MM.1S (cell line): ENCODE data around the gene BBS1.

Source experiments
- DNase-seq: peaks from one replicate; pipeline ENCODE4 v3.0.0-alpha.2; 2015
- H2AFZ ChIP-seq: fragments of 300-600 bp; sonication (generic); 2 replicates; pipeline ENCODE4 v1.6.0; 2016; ENCODE audit warnings: antibody characterized with exemption, low read length
- H3F3A ChIP-seq: fragments of 300-600 bp; sonication (generic); 2 replicates; pipeline ENCODE4 v1.6.1; 2016; ENCODE audit warnings: mild to moderate bottlenecking, antibody characterized with exemption, low read length, moderate library complexity, mixed read lengths; ENCODE audit not compliant: insufficient read depth
- H3K27ac ChIP-seq: fragments of 300-600 bp; sonication (generic); 2 replicates; pipeline ENCODE4 v1.5.1; 2016; ENCODE audit warnings: mild to moderate bottlenecking, low read length
- H3K27me3 ChIP-seq: fragments of 300-600 bp; sonication (generic); replicated peaks from 2 replicates; pipeline ENCODE4 v1.6.0; 2016; ENCODE audit warnings: low read length; ENCODE audit not compliant: insufficient read depth
- H3K36me3 ChIP-seq: fragments of 300-600 bp; sonication (generic); replicated peaks from 2 replicates; pipeline ENCODE4 v1.6.1; 2016; ENCODE audit warnings: mild to moderate bottlenecking, low read length, mixed read lengths; ENCODE audit not compliant: insufficient read depth
- H3K4me1 ChIP-seq: fragments of 300-600 bp; sonication (generic); 2 replicates; pipeline ENCODE4 v1.6.1; 2016; ENCODE audit warnings: low read length, mixed read lengths
- H3K4me2 ChIP-seq: fragments of 300-600 bp; sonication (generic); 2 replicates; pipeline ENCODE4 v1.6.0; 2016; ENCODE audit warnings: low read depth, low read length
- H3K4me3 ChIP-seq: fragments of 300-600 bp; sonication (generic); 2 replicates; pipeline ENCODE4 v1.5.1; 2016; ENCODE audit warnings: low read length, mixed read lengths
- H3K79me2 ChIP-seq: fragments of 300-600 bp; sonication (generic); 2 replicates; pipeline ENCODE4 v1.6.1; 2016; ENCODE audit warnings: mixed run types, low read length, mixed read lengths
- H3K9ac ChIP-seq: fragments of 300-600 bp; sonication (generic); 2 replicates; pipeline ENCODE4 v1.6.1; 2016; ENCODE audit warnings: low read length, mixed read lengths
- H3K9me2 ChIP-seq: fragments of 300-600 bp; sonication (generic); replicated peaks from 2 replicates; pipeline ENCODE4 v1.6.1; 2016; ENCODE audit warnings: mild to moderate bottlenecking, low read length, mixed read lengths; ENCODE audit not compliant: insufficient read depth
- H3K9me3 ChIP-seq: fragments of 300-600 bp; sonication (generic); replicated peaks from 2 replicates; pipeline ENCODE4 v1.6.1; 2016; ENCODE audit warnings: mild to moderate bottlenecking, low read length, mixed read lengths; ENCODE audit not compliant: insufficient read depth
- H4K20me1 ChIP-seq: fragments of 300-600 bp; sonication (generic); 2 replicates; pipeline ENCODE4 v1.6.1; 2016; ENCODE audit warnings: mild to moderate bottlenecking, low read length, moderate library complexity, mixed read lengths; ENCODE audit not compliant: insufficient read depth
- EZH2 ChIP-seq: fragments of 300-600 bp; sonication (generic); optimal IDR thresholded peaks from 2 replicates; pipeline ENCODE3; 2017; ENCODE audit warnings: low read depth, mild to moderate bottlenecking, antibody characterized with exemption, low read length, mixed read lengths
- EZH2phosphoT487 ChIP-seq: fragments of 300-600 bp; sonication (generic); IDR thresholded peaks from 2 replicates; pipeline ENCODE4 v1.6.1; 2018; ENCODE audit warnings: antibody characterized with exemption, low read length
- TF ChIP-seq, protein P1 (sequence below): fragments of 300-600 bp; sonication (generic); IDR thresholded peaks from 2 replicates; pipeline ENCODE4 v1.5.1; 2016; ENCODE audit warnings: antibody characterized with exemption, low read length, mixed read lengths

Gene BBS1

DNA sequence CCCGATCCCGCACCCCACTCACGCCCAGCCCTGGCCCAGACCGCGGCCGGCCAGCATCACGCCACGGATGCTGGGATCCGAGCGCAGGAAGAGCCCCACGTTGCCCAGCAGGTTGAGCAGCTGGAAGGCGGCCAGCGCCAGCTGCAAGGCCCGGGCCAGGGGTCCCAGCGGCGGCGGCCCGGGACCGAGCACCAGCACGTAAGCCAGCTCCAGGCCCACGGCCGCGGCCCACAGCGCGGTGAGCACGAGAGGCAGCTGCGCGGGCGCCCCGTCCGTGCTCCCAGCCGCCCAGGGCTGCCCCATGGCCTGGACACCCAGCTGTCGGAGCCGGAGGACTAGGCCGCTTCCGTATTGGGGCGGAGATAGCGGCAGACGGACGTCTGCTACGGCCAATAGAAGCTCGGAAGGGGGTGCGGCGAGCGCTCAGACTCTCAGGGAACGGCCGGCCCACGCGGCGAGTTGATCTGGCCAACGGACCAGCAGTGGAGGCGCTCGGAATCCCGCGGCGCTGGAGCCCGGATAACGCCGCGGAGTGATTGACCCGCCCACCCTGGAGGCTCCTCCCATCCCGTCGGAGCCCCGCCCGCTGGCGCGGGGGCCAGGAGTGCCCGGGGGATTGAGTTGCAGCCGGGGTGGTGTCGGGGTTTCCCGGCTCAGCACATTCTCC lies 35.4 kb downstream of the BBS1 start, which contains the start of gene ZDHHC24:
Gene ZDHHC24, minus strand, starts transcription at position 348 of the 667 bp plus-strand sequence. Its CDS starts 45 bp downstream, at position 303.
- Histone ChIP-seq H2AFZ (peak within 1 kb of the TSS; percentile 98), H3K4me3 (peak within 1 kb of the TSS; percentile 98), H3K4me1 (peaks cover 7% of the 10 kb centered on the region; the same call in 1 of the 2 replicates), H3K9me3 (no peaks in the 10 kb centered on the region), H3K4me2 (peak within 1 kb of the TSS; percentile 94), H3K27ac (no peak within 1 kb of the TSS; the same call in 1 of the 2 replicates), H3K79me2 (peaks cover 5% of the 10 kb centered on the region; the same call in 1 of the 2 replicates), H3K27me3 (peaks cover 42% of the 10 kb centered on the region), H3K9me2 (no peaks in the 10 kb centered on the region), H3K9ac (peak within 1 kb of the TSS; percentile 91), H3F3A (peaks cover 3% of the 10 kb centered on the region; the same call in 1 of the 2 replicates), H3K36me3 (no peaks in the 10 kb centered on the region), H4K20me1 (no peaks in the 10 kb centered on the region)
- no peak for TF ChIP-seq EZH2
- TF ChIP-seq, protein P1, sequence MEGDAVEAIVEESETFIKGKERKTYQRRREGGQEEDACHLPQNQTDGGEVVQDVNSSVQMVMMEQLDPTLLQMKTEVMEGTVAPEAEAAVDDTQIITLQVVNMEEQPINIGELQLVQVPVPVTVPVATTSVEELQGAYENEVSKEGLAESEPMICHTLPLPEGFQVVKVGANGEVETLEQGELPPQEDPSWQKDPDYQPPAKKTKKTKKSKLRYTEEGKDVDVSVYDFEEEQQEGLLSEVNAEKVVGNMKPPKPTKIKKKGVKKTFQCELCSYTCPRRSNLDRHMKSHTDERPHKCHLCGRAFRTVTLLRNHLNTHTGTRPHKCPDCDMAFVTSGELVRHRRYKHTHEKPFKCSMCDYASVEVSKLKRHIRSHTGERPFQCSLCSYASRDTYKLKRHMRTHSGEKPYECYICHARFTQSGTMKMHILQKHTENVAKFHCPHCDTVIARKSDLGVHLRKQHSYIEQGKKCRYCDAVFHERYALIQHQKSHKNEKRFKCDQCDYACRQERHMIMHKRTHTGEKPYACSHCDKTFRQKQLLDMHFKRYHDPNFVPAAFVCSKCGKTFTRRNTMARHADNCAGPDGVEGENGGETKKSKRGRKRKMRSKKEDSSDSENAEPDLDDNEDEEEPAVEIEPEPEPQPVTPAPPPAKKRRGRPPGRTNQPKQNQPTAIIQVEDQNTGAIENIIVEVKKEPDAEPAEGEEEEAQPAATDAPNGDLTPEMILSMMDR: no peak
- TF ChIP-seq EZH2phosphoT487: no peak
- peak; percentile 95 for DNase-seq

DNA sequence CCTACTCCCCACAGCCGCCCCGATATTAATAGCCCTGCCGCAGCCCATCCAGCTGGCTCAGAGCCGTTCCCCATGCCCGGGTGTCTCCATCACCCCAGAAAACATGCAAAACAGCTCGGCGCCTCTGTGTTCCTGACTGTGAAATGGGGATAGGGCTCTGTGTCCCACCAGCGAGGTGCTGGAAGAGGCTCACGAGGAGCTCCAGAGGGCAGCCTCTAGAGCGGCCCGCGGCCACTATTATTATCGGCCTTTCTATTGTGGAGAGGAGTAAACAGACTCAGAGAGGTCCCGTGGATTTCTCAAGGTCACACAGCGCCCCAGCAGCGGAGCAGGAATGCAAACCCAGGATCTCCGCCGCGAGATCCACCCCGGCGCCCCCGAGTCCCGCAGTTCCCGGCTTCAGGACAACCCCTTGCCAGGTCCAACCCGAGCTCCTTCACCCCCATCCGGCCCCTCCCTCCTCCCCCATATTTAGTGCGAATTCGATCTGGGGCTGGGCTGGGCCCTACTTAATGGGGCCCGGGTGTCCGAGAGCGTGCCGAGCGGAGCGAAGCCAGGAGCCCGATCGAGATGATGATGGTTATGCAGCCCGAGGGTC lies 36.0 kb downstream of the BBS1 start, which contains the start of gene ACTN3:
Gene ACTN3, plus strand, starts transcription at position 536 of the 598 bp plus-strand sequence. Its CDS starts 35 bp downstream, at position 571.
- no peaks in the 10 kb centered on the region for H3K9me3 ChIP-seq
- no peaks in the 10 kb centered on the region for H4K20me1 ChIP-seq
- H3K4me1 ChIP-seq: peaks cover 7% of the 10 kb centered on the region; the same call in 1 of the 2 replicates
- H3K9me2 ChIP-seq: no peaks in the 10 kb centered on the region
- peak within 1 kb of the TSS; percentile 98 for H3K4me3 ChIP-seq
- TF ChIP-seq EZH2 (no peak), EZH2phosphoT487 (no peak)
- TF ChIP-seq, protein P1: no peak
- H2AFZ ChIP-seq: peak within 1 kb of the TSS; percentile 98
- H3K36me3 ChIP-seq: no peaks in the 10 kb centered on the region
- H3K79me2 ChIP-seq: peaks cover 5% of the 10 kb centered on the region; the same call in 1 of the 2 replicates
- no peak for DNase-seq
- H3K27ac ChIP-seq: no peak within 1 kb of the TSS; the same call in 1 of the 2 replicates
- peaks cover 43% of the 10 kb centered on the region for H3K27me3 ChIP-seq
- H3F3A ChIP-seq: peaks cover 3% of the 10 kb centered on the region; the same call in 1 of the 2 replicates
- H3K4me2 ChIP-seq: peak within 1 kb of the TSS; percentile 94
- peak within 1 kb of the TSS; percentile 91 for H3K9ac ChIP-seq

DNA sequence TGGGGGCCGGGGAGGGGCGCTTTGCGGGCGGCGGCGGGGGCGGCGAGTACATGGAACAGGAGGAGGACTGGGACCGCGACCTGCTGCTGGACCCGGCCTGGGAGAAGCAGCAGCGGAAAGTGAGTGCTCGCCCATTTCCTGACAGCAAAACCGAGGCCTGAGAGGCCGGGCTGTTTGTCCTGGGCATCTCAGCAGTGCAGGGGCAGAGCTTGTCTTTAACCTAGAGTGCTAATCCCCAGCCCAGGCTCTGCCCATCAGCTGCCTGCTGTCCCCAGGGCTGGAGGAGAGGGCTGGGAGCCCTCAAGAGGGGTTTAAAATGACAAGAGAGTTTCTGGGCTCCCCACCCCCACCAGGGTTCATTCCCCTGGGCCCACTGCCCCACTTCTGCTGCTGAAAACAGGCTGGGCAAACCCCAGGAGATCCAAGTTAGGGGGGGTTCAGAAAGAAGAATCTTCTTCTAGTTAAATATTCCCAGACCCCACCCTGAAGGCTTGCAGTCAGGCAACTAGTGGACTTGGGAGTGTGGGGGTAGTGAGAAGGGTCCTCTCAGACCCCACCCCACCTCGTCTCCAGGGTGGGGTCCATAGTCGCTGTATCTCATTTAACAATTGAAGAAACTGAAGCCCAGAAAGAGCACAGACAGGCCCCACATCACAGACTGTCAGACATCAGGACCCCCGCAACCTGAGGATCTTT lies 36.7 kb downstream of the BBS1 start:
- Histone ChIP-seq H3K27me3 (peaks cover 49% of the 10 kb centered on the region), H4K20me1 (no peaks in the 10 kb centered on the region), H3K4me2 (peak overlapping the region; percentile 94; the same call in 1 of the 2 replicates), H3K9me2 (no peaks in the 10 kb centered on the region), H3K9ac (no peak overlapping the region), H2AFZ (peak overlapping the region; percentile 98), H3F3A (peaks cover 3% of the 10 kb centered on the region; the same call in 1 of the 2 replicates), H3K27ac (no peak overlapping the region), H3K79me2 (peaks cover 5% of the 10 kb centered on the region; the same call in 1 of the 2 replicates), H3K4me3 (peak overlapping the region; percentile 98), H3K4me1 (peaks cover 7% of the 10 kb centered on the region; the same call in 1 of the 2 replicates), H3K9me3 (no peaks in the 10 kb centered on the region), H3K36me3 (no peaks in the 10 kb centered on the region)
- TF ChIP-seq EZH2 (no peak), EZH2phosphoT487 (no peak)
- TF ChIP-seq, protein P1: no peak
- DNase-seq: no peak
